Measurements from ENCODE around the gene SCAP. TPM values are rescaled to one million over a fixed set of nuclear protein-coding genes. Genes with fewer than 3 reads are reported as not detected.

Gene SCAP
- total RNA-seq, 1 experiment from 2014 or later, result 115 TPM

- no peak overlapping the region for H3K27ac Mint-ChIP-seq
- ChIA-PET POLR2A (no interaction called here), CTCF (interaction anchor here (0.5 to 2.4 kb wide), 2 partner anchors 35 to 95 kb away, joined by 4 to 7 read pairs; no protein-coding TSS in a partner anchor)
Measured at GRCh38 chr3:47515864-47516319, 40.2 kb upstream of the SCAP start.

More at GRCh38 chr3:47515864-47516319, 40.2 kb upstream of the SCAP start:
- H3K9me3 Mint-ChIP-seq, result no peaks in the 10 kb centered on the region
- H3K4me3 Mint-ChIP-seq, result no peak overlapping the region
- peaks cover 21% of the 10 kb centered on the region for H3K4me1 Mint-ChIP-seq
- peaks cover 11% of the 10 kb centered on the region for H3K36me3 Mint-ChIP-seq
- TF ChIP-seq IRF2 (CRISPR knock-in tag; IDR thresholded peaks at IDR 0.05; ENCODE audit: borderline replicate concordance, low read depth) (no peak), ZNF121 (CRISPR knock-in tag; IDR thresholded peaks at IDR 0.05) (no peak), NFYB (CRISPR knock-in tag; conservative IDR thresholded peaks at IDR 0.05; ENCODE audit: low read depth) (no peak), ZNF423 (CRISPR knock-in tag; IDR thresholded peaks at IDR 0.05) (no peak), FOXP1 (CRISPR knock-in tag; IDR thresholded peaks at IDR 0.05; ENCODE audit: borderline replicate concordance) (no peak), SMAD4 (CRISPR knock-in tag; IDR thresholded peaks at IDR 0.05) (no peak), ZMAT4 (CRISPR knock-in tag; IDR thresholded peaks at IDR 0.05) (no peak), PRDM15 (CRISPR knock-in tag; IDR thresholded peaks at IDR 0.05) (no peak), NFATC4 (CRISPR knock-in tag; IDR thresholded peaks at IDR 0.05) (no peak), NFE2L1 (CRISPR knock-in tag; IDR thresholded peaks at IDR 0.05) (no peak), CBFB (CRISPR knock-in tag; IDR thresholded peaks at IDR 0.05; ENCODE audit: low read depth) (no peak), MXD4 (CRISPR knock-in tag; IDR thresholded peaks at IDR 0.05; ENCODE audit: borderline replicate concordance) (no peak), TEAD4 (CRISPR knock-in tag; IDR thresholded peaks at IDR 0.05) (no peak), IRF1 (CRISPR knock-in tag; IDR thresholded peaks at IDR 0.05) (no peak), OVOL2 (CRISPR knock-in tag; IDR thresholded peaks at IDR 0.05; ENCODE audit: borderline replicate concordance) (no peak), ZNF671 (CRISPR knock-in tag; IDR thresholded peaks at IDR 0.05) (no peak), JAZF1 (CRISPR knock-in tag; IDR thresholded peaks at IDR 0.05) (no peak), KAT7 (CRISPR knock-in tag; IDR thresholded peaks at IDR 0.05; ENCODE audit: borderline replicate concordance) (no peak)
- TF ChIP-seq, protein P1, sequence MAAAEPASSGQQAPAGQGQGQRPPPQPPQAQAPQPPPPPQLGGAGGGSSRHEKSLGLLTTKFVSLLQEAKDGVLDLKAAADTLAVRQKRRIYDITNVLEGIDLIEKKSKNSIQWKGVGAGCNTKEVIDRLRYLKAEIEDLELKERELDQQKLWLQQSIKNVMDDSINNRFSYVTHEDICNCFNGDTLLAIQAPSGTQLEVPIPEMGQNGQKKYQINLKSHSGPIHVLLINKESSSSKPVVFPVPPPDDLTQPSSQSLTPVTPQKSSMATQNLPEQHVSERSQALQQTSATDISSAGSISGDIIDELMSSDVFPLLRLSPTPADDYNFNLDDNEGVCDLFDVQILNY (CRISPR knock-in tag; IDR thresholded peaks at IDR 0.05), result no peak
- TF ChIP-seq, protein P2, sequence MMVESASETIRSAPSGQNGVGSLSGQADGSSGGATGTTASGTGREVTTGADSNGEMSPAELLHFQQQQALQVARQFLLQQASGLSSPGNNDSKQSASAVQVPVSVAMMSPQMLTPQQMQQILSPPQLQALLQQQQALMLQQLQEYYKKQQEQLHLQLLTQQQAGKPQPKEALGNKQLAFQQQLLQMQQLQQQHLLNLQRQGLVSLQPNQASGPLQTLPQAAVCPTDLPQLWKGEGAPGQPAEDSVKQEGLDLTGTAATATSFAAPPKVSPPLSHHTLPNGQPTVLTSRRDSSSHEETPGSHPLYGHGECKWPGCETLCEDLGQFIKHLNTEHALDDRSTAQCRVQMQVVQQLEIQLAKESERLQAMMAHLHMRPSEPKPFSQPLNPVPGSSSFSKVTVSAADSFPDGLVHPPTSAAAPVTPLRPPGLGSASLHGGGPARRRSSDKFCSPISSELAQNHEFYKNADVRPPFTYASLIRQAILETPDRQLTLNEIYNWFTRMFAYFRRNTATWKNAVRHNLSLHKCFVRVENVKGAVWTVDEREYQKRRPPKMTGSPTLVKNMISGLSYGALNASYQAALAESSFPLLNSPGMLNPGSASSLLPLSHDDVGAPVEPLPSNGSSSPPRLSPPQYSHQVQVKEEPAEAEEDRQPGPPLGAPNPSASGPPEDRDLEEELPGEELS (CRISPR knock-in tag; IDR thresholded peaks at IDR 0.05), result no peak
- H3K27me3 Mint-ChIP-seq (ENCODE audit: low read depth), result no peaks in the 10 kb centered on the region; the same call in none of the 2 replicates
- no peak for DNase-seq (ENCODE audit: low spot score)
- ATAC-seq, result no peak
